NCI-H1417 treated with DMSO at 0.1 percent for 48 hours (cell line): ENCODE data around the gene RESF1.

Experiments used
- DNase-seq: peaks from one replicate; lab custom pipeline; 2025; lab: John Stamatoyannopoulos, UW

The RESF1 gene

GRCh38 chr12:31961137-31961536 lies 1.9 kb downstream of the RESF1 start:
- DNase-seq: no peak

- no peak for DNase-seq
Observed at GRCh38 chr12:31962076-31962475, 2.9 kb downstream of the RESF1 start.

GRCh38 chr12:31964280-31964679 lies 5.1 kb downstream of the RESF1 start:
- no peak for DNase-seq

- no peak for DNase-seq
Observed at GRCh38 chr12:31965090-31965489, 5.9 kb downstream of the RESF1 start.

- no peak for DNase-seq
Observed at GRCh38 chr12:31966558-31967205, 7.5 kb downstream of the RESF1 start.

GRCh38 chr12:31967539-31967938 lies 8.3 kb downstream of the RESF1 start:
- DNase-seq: no peak

GRCh38 chr12:31970199-31970598 lies 11.0 kb downstream of the RESF1 start:
- DNase-seq: no peak

- no peak for DNase-seq
Observed at GRCh38 chr12:31973818-31974217, 14.6 kb downstream of the RESF1 start.

- DNase-seq: no peak
Observed at GRCh38 chr12:31974673-31975072, 15.5 kb downstream of the RESF1 start.

GRCh38 chr12:31984806-31985591 lies 25.8 kb downstream of the RESF1 start:
- DNase-seq: no peak

GRCh38 chr12:31985832-31986231 lies 26.6 kb downstream of the RESF1 start:
- no peak for DNase-seq

GRCh38 chr12:31989571-31990362 lies 30.6 kb downstream of the RESF1 start:
- no peak for DNase-seq

- no peak for DNase-seq
Observed at GRCh38 chr12:31991146-31991545, 31.9 kb downstream of the RESF1 start.

GRCh38 chr12:31991815-31992214 lies 32.6 kb downstream of the RESF1 start:
- no peak for DNase-seq

GRCh38 chr12:31999692-32000091 lies 40.5 kb downstream of the RESF1 start:
- DNase-seq: no peak

GRCh38 chr12:32000373-32001005 lies 41.3 kb downstream of the RESF1 start:
- no peak for DNase-seq

- DNase-seq: no peak
Observed at GRCh38 chr12:32002848-32003493, 43.8 kb downstream of the RESF1 start.

- DNase-seq: no peak
Observed at GRCh38 chr12:32003654-32004053, 44.4 kb downstream of the RESF1 start.

GRCh38 chr12:32005496-32006125 lies 46.4 kb downstream of the RESF1 start:
- DNase-seq: no peak
